ENCODE measurements around the gene MAPK10. TPM values are rescaled to one million over a fixed set of nuclear protein-coding genes. Genes with fewer than 3 reads are reported as not detected.

Gene MAPK10
- total RNA-seq, 2 experiments from 2014 or later, result 0.28 to 0.36 TPM

DNA sequence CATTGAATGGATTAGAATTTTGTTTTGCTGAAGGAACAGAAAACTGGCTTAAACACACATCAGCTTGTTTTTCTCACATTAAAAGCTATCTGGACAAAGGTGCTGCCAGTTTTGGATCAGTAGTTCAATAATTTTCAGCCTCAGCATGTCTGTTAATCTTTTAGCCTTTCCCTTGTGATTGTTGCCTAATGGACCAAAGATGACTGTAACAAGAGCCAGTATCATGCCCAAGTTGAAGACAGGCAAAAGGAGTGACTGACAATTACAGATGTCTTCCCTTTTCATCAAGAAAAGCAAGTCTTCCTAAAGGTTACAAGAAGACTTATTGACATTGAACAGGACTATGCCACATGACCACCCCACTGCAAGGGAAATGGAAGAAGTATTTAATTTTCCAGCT is 419.7 kb downstream of the MAPK10 start:
- H3K9me3 Mint-ChIP-seq, result no peaks in the 10 kb centered on the region
- POLR2A ChIA-PET, result no interaction called here
- DNase-seq, result no peak
- CTCF ChIA-PET, result no interaction called here
- intact Hi-C loops (cut with DNase I, micrococcal nuclease), result no loop called here
- Histone ChIP-seq H3K36me3 (ENCODE audit: insufficient read depth, low read length) (no peaks in the 10 kb centered on the region), H3K4me1 (ENCODE audit: insufficient read depth, low read length) (no peaks in the 10 kb centered on the region), H3K27me3 (ENCODE audit: control insufficient read depth in 1 of 2, insufficient read depth in 2 of 2, low read length in 2 of 2) (no peaks in the 10 kb centered on the region), H3K4me3 (ENCODE audit: low read length) (no peak overlapping the region), H3K27ac (ENCODE audit: low read depth in 1 of 2, low read length in 2 of 2) (no peak overlapping the region), H3K9me3 (ENCODE audit: control insufficient read depth in 1 of 2, insufficient read depth in 1 of 2, low read length in 2 of 2) (peaks cover 0 to 5% of the 10 kb centered on the region in 2 experiments)
- H3K27me3 Mint-ChIP-seq, result no peaks in the 10 kb centered on the region
- no peak overlapping the region for H3K4me3 Mint-ChIP-seq
- H3K27ac Mint-ChIP-seq, result no peak overlapping the region
- no peak for ATAC-seq (ENCODE audit: poor library complexity)
- TF ChIP-seq, protein P1, sequence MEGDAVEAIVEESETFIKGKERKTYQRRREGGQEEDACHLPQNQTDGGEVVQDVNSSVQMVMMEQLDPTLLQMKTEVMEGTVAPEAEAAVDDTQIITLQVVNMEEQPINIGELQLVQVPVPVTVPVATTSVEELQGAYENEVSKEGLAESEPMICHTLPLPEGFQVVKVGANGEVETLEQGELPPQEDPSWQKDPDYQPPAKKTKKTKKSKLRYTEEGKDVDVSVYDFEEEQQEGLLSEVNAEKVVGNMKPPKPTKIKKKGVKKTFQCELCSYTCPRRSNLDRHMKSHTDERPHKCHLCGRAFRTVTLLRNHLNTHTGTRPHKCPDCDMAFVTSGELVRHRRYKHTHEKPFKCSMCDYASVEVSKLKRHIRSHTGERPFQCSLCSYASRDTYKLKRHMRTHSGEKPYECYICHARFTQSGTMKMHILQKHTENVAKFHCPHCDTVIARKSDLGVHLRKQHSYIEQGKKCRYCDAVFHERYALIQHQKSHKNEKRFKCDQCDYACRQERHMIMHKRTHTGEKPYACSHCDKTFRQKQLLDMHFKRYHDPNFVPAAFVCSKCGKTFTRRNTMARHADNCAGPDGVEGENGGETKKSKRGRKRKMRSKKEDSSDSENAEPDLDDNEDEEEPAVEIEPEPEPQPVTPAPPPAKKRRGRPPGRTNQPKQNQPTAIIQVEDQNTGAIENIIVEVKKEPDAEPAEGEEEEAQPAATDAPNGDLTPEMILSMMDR (IDR thresholded peaks at IDR 0.05), result no peak
- H3K4me1 Mint-ChIP-seq (ENCODE audit: low read depth), result no peaks in the 10 kb centered on the region
- H3K36me3 Mint-ChIP-seq (ENCODE audit: low read depth), result no peaks in the 10 kb centered on the region

Other genes starting within 250 kb of the MAPK10 start
- 1 to 10 TPM; 3.9 to 4.1 TPM for gene PTPN13, start 234.3 kb upstream of the MAPK10 start, total RNA-seq